A549 (cell line): ENCODE measurements around the gene KRTCAP2. TPM values are rescaled to one million over a fixed set of nuclear protein-coding genes. Genes with fewer than 3 reads are reported as not detected.

Source experiments
- ATAC-seq, 2 experiments: fragments of 200-7000 bp in 1 of 2; fragments of >200 bp in 1 of 2; cut with Nextera tagmentation in 1 of 2; cut with Tn5 transposase in 1 of 2; 3 replicates each; pipeline versions ENCODE4 v1.8.0 to v1.9.1; 2018 to 2020; ENCODE audit warnings: mild to moderate bottlenecking in 1 of 2, moderate library complexity in 1 of 2
- CTCF ChIA-PET: fragments of 300-600 bp; sonication (Branson Sonifier 250); formaldehyde crosslinking; extraction: SDS; loops from one replicate; lab custom pipeline; 2021; ENCODE audit warnings: antibody characterized with exemption, inconsistent platforms; lab: Yijun Ruan, JAX
- POLR2A ChIA-PET: fragments of 350-600 bp; formaldehyde crosslinking; extraction: SDS; loops from one replicate; lab custom pipeline; 2021; ENCODE audit warnings: antibody characterized with exemption, inconsistent platforms; lab: Yijun Ruan, JAX
- DNase-seq, 2 experiments: peaks; one replicate each; pipeline versions ENCODE4 v3.0.0 to v3.0.0-alpha.2; 2011 to 2016; ENCODE audit warnings: low read depth in 1 of 2, low spot score in 1 of 2
- FAIRE-seq: peaks from 2 replicates; lab custom pipeline; 2011; peaks lifted over from hg19 to GRCh38; lab: Jason Lieb, UNC
- H3K27ac ChIP-seq, 2 experiments: fragments of >200 bp; sonication (Bioruptor Twin); formaldehyde crosslinking; 3 replicates each; pipeline ENCODE4 v1.5.1; 2016 to 2017
- H3K4me1 ChIP-seq: fragments of >200 bp; sonication (Bioruptor Twin); formaldehyde crosslinking; 3 replicates; pipeline ENCODE4 v1.6.1; 2016
- H3K4me2 ChIP-seq: fragments of >200 bp; sonication (Bioruptor Twin); formaldehyde crosslinking; 3 replicates; pipeline ENCODE4 v1.6.1; 2016
- H3K4me3 ChIP-seq: fragments of >200 bp; sonication (Bioruptor Twin); formaldehyde crosslinking; 3 replicates; pipeline ENCODE4 v1.5.1; 2016
- H3K9me3 ChIP-seq: fragments of >200 bp; sonication (Bioruptor Twin); formaldehyde crosslinking; 3 replicates; pipeline ENCODE4 v1.6.1; 2016
- ATOH8 ChIP-seq: fragments of 250-450 bp; sonication (Bioruptor Pico); IDR thresholded peaks from 2 replicates; pipeline ENCODE4 v1.5.0; 2020; ENCODE audit warnings: low read depth, mild to moderate bottlenecking, moderate library complexity
- BHLHE40 ChIP-seq: IDR thresholded peaks from 2 replicates; pipeline ENCODE4 v1.6.1; 2012; ENCODE audit warnings: low read depth, low read length, inconsistent platforms
- CBX2 ChIP-seq: fragments of 200-600 bp; sonication (generic); IDR thresholded peaks from 2 replicates; pipeline ENCODE4 v1.6.1; 2016; ENCODE audit warnings: low read depth, mild to moderate bottlenecking, borderline replicate concordance
- CBX8 ChIP-seq: fragments of 200-600 bp; sonication (generic); IDR thresholded peaks from 2 replicates; pipeline ENCODE4 v1.6.1; 2016
- CEBPB ChIP-seq, 2 experiments: fragments of >200 bp in 1 of 2; sonication (Bioruptor Twin) in 1 of 2; formaldehyde crosslinking in 1 of 2; IDR thresholded peaks; 2 replicates each; pipeline ENCODE4 v1.6.1; 2012 to 2016
- CHD2 ChIP-seq: fragments of 150-350 bp; IDR thresholded peaks from 2 replicates; pipeline ENCODE4 v1.6.1; 2014; ENCODE audit warnings: low read length; ENCODE audit not compliant: partially characterized antibody
- E2F6 ChIP-seq: IDR thresholded peaks from 2 replicates; pipeline ENCODE4 v1.6.1; 2012; ENCODE audit warnings: low read depth, borderline replicate concordance
- ELK1 ChIP-seq: fragments of 150-350 bp; IDR thresholded peaks from 2 replicates; pipeline ENCODE4 v1.6.1; 2014; ENCODE audit warnings: low read depth, mild to moderate bottlenecking, low read length
- EP300 ChIP-seq, 2 experiments: fragments of >200 bp; sonication (Bioruptor Twin); formaldehyde crosslinking; IDR thresholded peaks; 2 replicates in 1 of 2; 3 replicates in 1 of 2; pipeline ENCODE4 v1.6.1; 2016 to 2017
- ESRRA ChIP-seq: fragments of 150-350 bp; IDR thresholded peaks from 2 replicates; pipeline ENCODE4 v1.6.1; 2014; ENCODE audit warnings: mild to moderate bottlenecking, low read length, borderline replicate concordance
- FOSL2 ChIP-seq, 2 experiments: fragments of 450-650 bp in 1 of 2; fragments of >200 bp in 1 of 2; sonication (Bioruptor Twin) in 1 of 2; formaldehyde crosslinking; IDR thresholded peaks; 2 replicates each; pipeline versions ENCODE4 v1.5.0 to v1.6.1; 2016 to 2020; ENCODE audit warnings: mild to moderate bottlenecking in 1 of 2, moderate library complexity in 1 of 2
- FOXS1 ChIP-seq: fragments of 250-450 bp; sonication (Bioruptor Pico); IDR thresholded peaks from 2 replicates; pipeline ENCODE4 v1.5.0; 2020; ENCODE audit warnings: mild to moderate bottlenecking, moderate library complexity
- HDAC2 ChIP-seq: fragments of 200-600 bp; sonication (generic); IDR thresholded peaks from 2 replicates; pipeline ENCODE4 v1.6.1; 2016
- HEYL ChIP-seq: fragments of 250-450 bp; sonication (Bioruptor Pico); IDR thresholded peaks from 2 replicates; pipeline ENCODE4 v1.8.0; 2021; ENCODE audit warnings: mild to moderate bottlenecking, moderate library complexity
- HOXA7 ChIP-seq: fragments of 250-450 bp; sonication (Bioruptor Pico); IDR thresholded peaks from 2 replicates; pipeline ENCODE4 v1.5.0; 2020; ENCODE audit warnings: mild to moderate bottlenecking, moderate library complexity
- HOXB13 ChIP-seq: fragments of 250-450 bp; sonication (Bioruptor Pico); IDR thresholded peaks from 2 replicates; pipeline ENCODE4 v1.5.0; 2020; ENCODE audit warnings: low read depth, mild to moderate bottlenecking, moderate library complexity
- HOXB5 ChIP-seq: fragments of 250-450 bp; sonication (Bioruptor Pico); IDR thresholded peaks from 2 replicates; pipeline ENCODE4 v1.5.0; 2020; ENCODE audit warnings: mild to moderate bottlenecking, moderate library complexity
- JUNB ChIP-seq: fragments of >200 bp; sonication (Bioruptor Twin); formaldehyde crosslinking; IDR thresholded peaks from 2 replicates; pipeline ENCODE4 v1.6.1; 2016
- MAX ChIP-seq: IDR thresholded peaks from 2 replicates; pipeline ENCODE4 v1.6.1; 2012
- MYC ChIP-seq: IDR thresholded peaks from 2 replicates; pipeline ENCODE4 v1.6.1; 2012; ENCODE audit warnings: mild to moderate bottlenecking, inconsistent platforms, low read length, improper control_type of control experiment, borderline replicate concordance
- NFE2L2 ChIP-seq: fragments of 150-350 bp; conservative IDR thresholded peaks from 2 replicates; pipeline ENCODE4 v1.6.1; 2014; ENCODE audit warnings: low read length
- NPAS2 ChIP-seq: fragments of 250-450 bp; sonication (Bioruptor Pico); IDR thresholded peaks from 2 replicates; pipeline ENCODE4 v1.8.0; 2022; ENCODE audit warnings: mild to moderate bottlenecking, moderate library complexity, borderline replicate concordance
- POLR2A ChIP-seq: IDR thresholded peaks from 2 replicates; pipeline ENCODE4 v1.6.1; 2012; ENCODE audit warnings: mild to moderate bottlenecking, low read length
- RARB ChIP-seq: fragments of 250-450 bp; sonication (Bioruptor Pico); IDR thresholded peaks from 2 replicates; pipeline ENCODE4 v1.8.0; 2021; ENCODE audit warnings: mild to moderate bottlenecking, moderate library complexity
- RCOR1 ChIP-seq: fragments of 150-350 bp; IDR thresholded peaks from 2 replicates; pipeline ENCODE4 v1.6.1; 2014; ENCODE audit warnings: antibody characterized with exemption, low read length, low read depth
- RFX5 ChIP-seq: fragments of 450-650 bp; IDR thresholded peaks from 2 replicates; pipeline ENCODE4 v1.7.1; 2014; ENCODE audit warnings: antibody characterized with exemption, mild to moderate bottlenecking, moderate library complexity
- SMC3 ChIP-seq: fragments of >200 bp; sonication (Bioruptor Twin); formaldehyde crosslinking; IDR thresholded peaks from 3 replicates; pipeline ENCODE4 v1.6.1; 2018; ENCODE audit warnings: inconsistent platforms
- SREBF2 ChIP-seq: fragments of 450-650 bp; IDR thresholded peaks from 2 replicates; pipeline ENCODE4 v1.6.1; 2014; ENCODE audit warnings: mild to moderate bottlenecking, moderate library complexity
- TFCP2L1 ChIP-seq: fragments of 250-450 bp; sonication (Bioruptor Pico); IDR thresholded peaks from 2 replicates; pipeline ENCODE4 v1.5.0; 2021; ENCODE audit warnings: mild to moderate bottlenecking
- USF2 ChIP-seq: fragments of 450-650 bp; IDR thresholded peaks from 2 replicates; pipeline ENCODE4 v1.6.1; 2014; ENCODE audit warnings: antibody characterized with exemption
- ZC3H11A ChIP-seq: fragments of 450-650 bp; IDR thresholded peaks from 2 replicates; pipeline ENCODE4 v1.6.1; 2014; ENCODE audit warnings: antibody characterized with exemption, mild to moderate bottlenecking
- ZSCAN20 ChIP-seq: fragments of 250-450 bp; sonication (Bioruptor Pico); IDR thresholded peaks from 2 replicates; pipeline ENCODE4 v1.8.0; 2022; ENCODE audit warnings: mild to moderate bottlenecking, moderate library complexity
- WGBS: methylation state at CpG from one replicate; pipeline ENCODE4 v1.1.6; 2017; ENCODE audit errors: missing lambda C conversion rate; 5-methylcytosine and 5-hydroxymethylcytosine counted together
- polyA plus RNA-seq, 4 experiments: library from polyadenylated mRNA; depleted of rRNA in 3 of 4; stranded (reverse); fragments of >200 nt; fragmentation: RNase III in 1 of 4; extraction: RNeasy Plus Mini Kit Qiagen cat#74134 plus additional on column Dnase treatment in 1 of 4; gene quantifications; 2 replicates in 3 of 4; 3 replicates in 1 of 4; pipeline ENCODE4 v1.2.3, GENCODE V29; 2011 to 2017

Gene KRTCAP2
- polyA plus RNA-seq, 2 of the 4 experiments (the other 2 are of a cell fraction): 154 to 217 TPM

- Histone ChIP-seq H3K4me2 (no peak overlapping the region), H3K4me1 (peaks cover 22% of the 10 kb centered on the region), H3K9me3 (no peaks in the 10 kb centered on the region), H3K27ac (no peak overlapping the region), H3K4me3 (no peak overlapping the region)
- FAIRE-seq (no peak), ATAC-seq (no peak), DNase-seq (no peak)
- TF ChIP-seq ZSCAN20 (CRISPR knock-in tag) (no peak), CEBPB (IDR thresholded peaks at IDR 0.05) (no peak), SREBF2 (no peak), HOXA7 (CRISPR knock-in tag) (no peak), BHLHE40 (no peak), HOXB13 (no peak), E2F6 (no peak), CBX8 (no peak), HEYL (no peak), ATOH8 (CRISPR knock-in tag) (no peak), RCOR1 (no peak), USF2 (no peak), ZC3H11A (no peak), POLR2A (no peak), TFCP2L1 (CRISPR knock-in tag) (no peak), NPAS2 (CRISPR knock-in tag) (no peak), CHD2 (no peak), FOXS1 (no peak)
- CTCF ChIA-PET: interaction anchor here (1.4 to 11.7 kb wide), 4 partner anchors 10 to 53 kb away, joined by 3 to 102 read pairs (median 44); partner anchors contain the start of genes KRTCAP2, MTX1 and THBS3
- POLR2A ChIA-PET: interaction anchor here (1.0 kb wide), 1 partner anchor 28 kb away, joined by 3 read pairs; no protein-coding TSS in a partner anchor
- 96% methylated on average over 20 of the region's 20 CpGs for WGBS
Observed at GRCh38 chr1:155196893-155197638, 24.0 kb upstream of the KRTCAP2 start.

- DNase-seq (no peak), ATAC-seq (no peak), FAIRE-seq (no peak)
- POLR2A ChIA-PET: no interaction called here
- H3K4me3 ChIP-seq: no peak overlapping the region
- CTCF ChIA-PET: interaction anchor here (1.0 to 6.4 kb wide), 6 partner anchors 11 to 54 kb away, joined by 3 to 84 read pairs (median 4); partner anchors contain the start of genes KRTCAP2, MTX1 and THBS3
- WGBS: 93% methylated on average over 6 of the region's 6 CpGs
- peak overlapping the region; percentile 94 for H3K4me2 ChIP-seq
- peak overlapping the region in 1 of 2 experiments; percentile 96; a peak in 3 of 6 replicates for H3K27ac ChIP-seq
- H3K9me3 ChIP-seq: no peaks in the 10 kb centered on the region
- peaks cover 22% of the 10 kb centered on the region for H3K4me1 ChIP-seq
- TF ChIP-seq RCOR1 (no peak), HOXB5 (no peak), SMC3 (no peak), ESRRA (no peak), JUNB (no peak), MAX (no peak), HDAC2 (no peak), ELK1 (no peak), NFE2L2 (no peak), HOXB13 (no peak), RFX5 (no peak), CBX2 (no peak), MYC (no peak), FOSL2 (IDR thresholded peaks at IDR 0.05) (no peak), FOSL2 (CRISPR knock-in tag; IDR thresholded peaks at IDR 0.05) (no peak), RARB (CRISPR knock-in tag) (no peak), EP300 (IDR thresholded peaks at IDR 0.05) (no peak), CBX8 (no peak)
Observed at GRCh38 chr1:155196103-155196892, 23.2 kb upstream of the KRTCAP2 start.
